H1 (cell line): ENCODE results near the gene ST6GALNAC5. TPM values are rescaled to one million over a fixed set of nuclear protein-coding genes. Genes with fewer than 3 reads are reported as not detected.

ENCODE experiments used
- CTCF ChIA-PET: fragments of 300-600 bp; sonication (Branson Sonifier 250); formaldehyde crosslinking; loops from one replicate; lab custom pipeline; 2021; ENCODE audit not compliant: partially characterized antibody; lab: Charles Lee
- POLR2A ChIA-PET: fragments of 300-600 bp; sonication (Branson Sonifier 250); formaldehyde crosslinking; loops from one replicate; lab custom pipeline; 2021; ENCODE audit warnings: inconsistent platforms; ENCODE audit not compliant: partially characterized antibody; lab: Charles Lee
- DNase-seq, 2 experiments: peaks; one replicate each; pipeline versions ENCODE4 v3.0.0 to v3.0.0-alpha.2; 2010 to 2022; ENCODE audit warnings: low spot score in 2 of 2, low read depth in 1 of 2, mixed read lengths in 1 of 2
- FAIRE-seq: peaks from 2 replicates; lab custom pipeline; 2011; peaks lifted over from hg19 to GRCh38; lab: Jason Lieb, UNC
- H2AFZ ChIP-seq: 2 replicates; pipeline ENCODE4 v1.8.1; 2012; ENCODE audit warnings: low read length, inconsistent platforms
- H2AK5ac ChIP-seq: 2 replicates; pipeline ENCODE4 v1.6.1; 2013; ENCODE audit warnings: low read depth, low read length
- H2BK120ac ChIP-seq: replicated peaks from 2 replicates; pipeline ENCODE3; 2013; ENCODE audit warnings: low read depth, low read length, inconsistent platforms
- H2BK12ac ChIP-seq: 2 replicates; pipeline ENCODE4 v1.6.1; 2013; ENCODE audit warnings: low read depth, low read length
- H2BK15ac ChIP-seq: 2 replicates; pipeline ENCODE4 v1.6.1; 2013; ENCODE audit warnings: low read length
- H2BK20ac ChIP-seq: 2 replicates; pipeline ENCODE4 v1.6.1; 2013; ENCODE audit warnings: low read length
- H2BK5ac ChIP-seq: 2 replicates; pipeline ENCODE4 v1.6.1; 2013; ENCODE audit warnings: low read depth, low read length
- H3K14ac ChIP-seq: 2 replicates; pipeline ENCODE4 v1.6.1; 2013; ENCODE audit warnings: inconsistent platforms; ENCODE audit not compliant: insufficient read length
- H3K18ac ChIP-seq: 2 replicates; pipeline ENCODE4 v1.6.1; 2013; ENCODE audit warnings: low read length; ENCODE audit errors: extremely low read depth
- H3K23ac ChIP-seq: 2 replicates; pipeline ENCODE4 v1.6.1; 2013; ENCODE audit warnings: inconsistent platforms; ENCODE audit not compliant: insufficient read length
- H3K23me2 ChIP-seq: 2 replicates; pipeline ENCODE4 v1.6.1; 2013; ENCODE audit warnings: low read depth, low read length
- H3K27ac ChIP-seq: 2 replicates; pipeline ENCODE4 v1.6.1; 2011; ENCODE audit warnings: low read depth, low read length, inconsistent platforms
- H3K27me3 ChIP-seq, 4 experiments: replicated peaks in 1 of 4; 1 replicate in 1 of 4; 2 replicates in 3 of 4; pipeline versions ENCODE4 v1.6.1 to v1.8.1; 2011 to 2013; ENCODE audit warnings: low read length in 3 of 4, mild to moderate bottlenecking in 3 of 4, inconsistent platforms in 2 of 4, mixed read lengths in 2 of 4, moderate library complexity in 1 of 4; ENCODE audit not compliant: control insufficient read depth in 3 of 4, insufficient read depth in 3 of 4; ENCODE audit errors: extremely low read depth in 1 of 4
- H3K36me3 ChIP-seq, 4 experiments: 2 replicates each; pipeline versions ENCODE4 v1.6.1 to v1.8.1; 2011 to 2013; ENCODE audit warnings: mild to moderate bottlenecking in 4 of 4, low read length in 3 of 4, moderate library complexity in 2 of 4, control low read depth in 1 of 4, inconsistent platforms in 1 of 4; ENCODE audit not compliant: insufficient read depth in 4 of 4, control insufficient read depth in 2 of 4
- H3K4ac ChIP-seq: replicated peaks from 2 replicates; pipeline ENCODE3; 2013; ENCODE audit warnings: low read length, low read depth, mixed read lengths, inconsistent platforms; ENCODE audit not compliant: insufficient read length
- H3K4me1 ChIP-seq, 4 experiments: replicated peaks in 1 of 4; 1 replicate in 1 of 4; 2 replicates in 3 of 4; pipeline versions ENCODE4 v1.6.1 to v1.8.1; 2011 to 2013; ENCODE audit warnings: low read length in 3 of 4, inconsistent platforms in 2 of 4, mixed read lengths in 1 of 4; ENCODE audit not compliant: insufficient read depth in 4 of 4, control insufficient read depth in 3 of 4
- H3K4me2 ChIP-seq, 2 experiments: 2 replicates each; pipeline versions ENCODE4 v1.6.1 to v1.8.1; 2011 to 2013; ENCODE audit warnings: low read depth in 2 of 2, low read length in 2 of 2, control low read depth in 1 of 2, inconsistent platforms in 1 of 2, mild to moderate bottlenecking in 1 of 2; ENCODE audit not compliant: insufficient read depth in 1 of 2
- H3K4me3 ChIP-seq, 4 experiments: fragments of 200-600, 300-600 bp in 1 of 4; sonication (generic), shearing (Covaris generic), sonication (Bioruptor Twin) in 1 of 4; 2 replicates each; pipeline versions ENCODE4 v1.5.1 to v1.8.1; 2011 to 2016; ENCODE audit warnings: low read length in 4 of 4, low read depth in 3 of 4, control low read depth in 2 of 4, inconsistent platforms in 2 of 4, mild to moderate bottlenecking in 2 of 4, mixed read lengths in 1 of 4, moderate library complexity in 1 of 4; ENCODE audit not compliant: insufficient read depth in 2 of 4; ENCODE audit errors: extremely low read depth in 1 of 4
- H3K56ac ChIP-seq: replicated peaks from 2 replicates; pipeline ENCODE3; 2013; ENCODE audit warnings: low read depth, mild to moderate bottlenecking, mixed read lengths, low read length, inconsistent platforms; ENCODE audit not compliant: insufficient read length
- H3K79me1 ChIP-seq: 2 replicates; pipeline ENCODE4 v1.6.1; 2013; ENCODE audit warnings: low read depth, low read length, control low read depth
- H3K79me2 ChIP-seq, 2 experiments: 2 replicates each; pipeline versions ENCODE4 v1.6.1 to v1.8.1; 2012 to 2013; ENCODE audit warnings: low read length in 2 of 2, mild to moderate bottlenecking in 2 of 2, inconsistent platforms in 1 of 2; ENCODE audit not compliant: insufficient read depth in 2 of 2, control insufficient read depth in 1 of 2
- H3K9ac ChIP-seq, 4 experiments: replicated peaks in 1 of 4; 1 replicate in 1 of 4; 2 replicates in 3 of 4; pipeline versions ENCODE4 v1.6.1 to v1.8.1; 2011 to 2013; ENCODE audit warnings: low read depth in 3 of 4, low read length in 3 of 4, control low read depth in 2 of 4, mild to moderate bottlenecking in 2 of 4, moderate library complexity in 2 of 4, inconsistent platforms in 1 of 4; ENCODE audit errors: extremely low read depth in 1 of 4
- H3K9me3 ChIP-seq, 2 experiments: 2 replicates each; pipeline versions ENCODE4 v1.6.1 to v1.8.1; 2012 to 2013; ENCODE audit warnings: mild to moderate bottlenecking in 2 of 2, moderate library complexity in 2 of 2, control low read depth in 1 of 2, inconsistent platforms in 1 of 2, low read depth in 1 of 2, low read length in 1 of 2, mixed read lengths in 1 of 2; ENCODE audit not compliant: insufficient read depth in 2 of 2
- H4K20me1 ChIP-seq, 2 experiments: replicated peaks in 1 of 2; 2 replicates each; pipeline versions ENCODE3 to v1.8.1; 2011 to 2013; ENCODE audit warnings: inconsistent platforms in 2 of 2, low read length in 2 of 2, mild to moderate bottlenecking in 1 of 2; ENCODE audit not compliant: insufficient read depth in 2 of 2, control insufficient read depth in 1 of 2
- H4K5ac ChIP-seq: 2 replicates; pipeline ENCODE4 v1.6.1; 2013; ENCODE audit warnings: low read length, low read depth, mixed read lengths, inconsistent platforms; ENCODE audit not compliant: insufficient read length
- H4K8ac ChIP-seq: 2 replicates; pipeline ENCODE4 v1.8.0; 2013; ENCODE audit warnings: mild to moderate bottlenecking, moderate library complexity, low read length, inconsistent platforms; ENCODE audit not compliant: insufficient read depth; ENCODE audit errors: extremely low read depth
- H4K91ac ChIP-seq: replicated peaks from 2 replicates; pipeline ENCODE3; 2013; ENCODE audit warnings: low read length, mixed read lengths, inconsistent platforms; ENCODE audit not compliant: insufficient read length
- CEBPB ChIP-seq: IDR thresholded peaks from 2 replicates; pipeline ENCODE4 v1.6.1; 2012; ENCODE audit warnings: low read depth, low read length
- CHD1 ChIP-seq: IDR thresholded peaks from 2 replicates; pipeline ENCODE4 v1.6.1; 2012; ENCODE audit warnings: low read depth, low read length, improper control_type of control experiment
- CHD2 ChIP-seq: IDR thresholded peaks from 2 replicates; pipeline ENCODE4 v1.6.1; 2012; ENCODE audit warnings: low read length, improper control_type of control experiment
- CREB1 ChIP-seq: IDR thresholded peaks from 2 replicates; pipeline ENCODE4 v1.6.1; 2012; ENCODE audit warnings: inconsistent platforms
- EGR1 ChIP-seq: IDR thresholded peaks from 2 replicates; pipeline ENCODE4 v1.6.1; 2011; ENCODE audit warnings: low read depth, low read length, borderline replicate concordance
- GTF2F1 ChIP-seq: IDR thresholded peaks from 2 replicates; pipeline ENCODE4 v1.6.1; 2012; ENCODE audit warnings: low read depth, low read length, improper control_type of control experiment, borderline replicate concordance
- HDAC2 ChIP-seq, 2 experiments: fragments of 300-600 bp in 1 of 2; sonication (generic) in 1 of 2; IDR thresholded peaks; 2 replicates each; pipeline ENCODE4 v1.6.1; 2011 to 2012; ENCODE audit warnings: low read depth in 2 of 2, low read length in 2 of 2, mild to moderate bottlenecking in 2 of 2, moderate library complexity in 2 of 2, borderline replicate concordance in 1 of 2, inconsistent platforms in 1 of 2
- KDM1A ChIP-seq: fragments of 200-600, 300-600 bp; sonication (generic); IDR thresholded peaks from 2 replicates; pipeline ENCODE4 v1.7.1; 2016; ENCODE audit warnings: mild to moderate bottlenecking, low read length, borderline replicate concordance
- NANOG ChIP-seq: IDR thresholded peaks from 2 replicates; pipeline ENCODE4 v1.6.1; 2011; ENCODE audit warnings: low read length, low read depth, mild to moderate bottlenecking, inconsistent platforms; ENCODE audit not compliant: insufficient read depth, poor library complexity, severe bottlenecking
- RBBP5 ChIP-seq: IDR thresholded peaks from 2 replicates; pipeline ENCODE4 v1.7.1; 2012; ENCODE audit warnings: low read depth, mild to moderate bottlenecking, inconsistent platforms, low read length, moderate library complexity, borderline replicate concordance
- RXRA ChIP-seq: IDR thresholded peaks from 2 replicates; pipeline ENCODE4 v1.6.1; 2011; ENCODE audit warnings: low read depth, mild to moderate bottlenecking, low read length, moderate library complexity; ENCODE audit not compliant: insufficient read depth
- SIRT6 ChIP-seq: IDR thresholded peaks from one replicate; pipeline ENCODE4 v1.7.1; 2012; ENCODE audit warnings: low read length, inconsistent platforms
- SP2 ChIP-seq: IDR thresholded peaks from 2 replicates; pipeline ENCODE4 v1.6.1; 2012; ENCODE audit warnings: mild to moderate bottlenecking, low read length, inconsistent platforms
- SUZ12 ChIP-seq: fragments of 200-600 bp; sonication (generic); IDR thresholded peaks from 2 replicates; pipeline ENCODE4 v1.6.1; 2012; ENCODE audit warnings: mild to moderate bottlenecking, inconsistent platforms, low read length, moderate library complexity, mixed read lengths
- WGBS, 2 experiments: shearing (Covaris generic) in 1 of 2; methylation state at CpG; one replicate each; pipeline versions ENCODE4 v1.1.6 to v1.1.7; 2013 to 2015; ENCODE audit warnings: low lambda C conversion rate in 2 of 2, mixed read lengths in 2 of 2, inconsistent platforms in 1 of 2, low coverage in 1 of 2, missing lambda C conversion rate in 1 of 2; ENCODE audit not compliant: insufficient replicate concordance in 2 of 2, insufficient coverage in 1 of 2, insufficient read length in 1 of 2; ENCODE audit errors: extremely low coverage in 1 of 2, missing lambda C conversion rate in 1 of 2; 5-methylcytosine and 5-hydroxymethylcytosine counted together
- polyA plus RNA-seq, 7 experiments: library from polyadenylated mRNA; depleted of rRNA in 3 of 7; stranded (reverse) in 5 of 7; unstranded in 2 of 7; fragments of >200 nt in 5 of 7; fragments of 200-250 nt in 2 of 7; gene quantifications; 1 replicate in 5 of 7; 2 replicates in 1 of 7; 4 replicates in 1 of 7; pipeline versions ENCODE4 v1.2.1 to v1.2.3, GENCODE V29; 2011 to 2013; ENCODE audit warnings: missing spikeins in 2 of 7, mixed read lengths in 2 of 7
- total RNA-seq: library from RNA; stranded (reverse); fragmentation: NEBNext Ultra II Directional; extraction: Animal tissue kit (Norgen Biotek cat#: 25700); gene quantifications from 2 replicates; pipeline ENCODE4 v1.2.1, GENCODE V29; 2021
- TF ChIP-seq, protein P1 (sequence below): IDR thresholded peaks from 2 replicates; pipeline ENCODE4 v1.6.1; 2012; ENCODE audit warnings: inconsistent platforms

The ST6GALNAC5 gene
- total and polyA plus RNA-seq, 2 of the 8 experiments (the other 6 are each of a cell fraction or from before 2014, with no cell fraction given), result 6.2 to 7.3 TPM

DNA sequence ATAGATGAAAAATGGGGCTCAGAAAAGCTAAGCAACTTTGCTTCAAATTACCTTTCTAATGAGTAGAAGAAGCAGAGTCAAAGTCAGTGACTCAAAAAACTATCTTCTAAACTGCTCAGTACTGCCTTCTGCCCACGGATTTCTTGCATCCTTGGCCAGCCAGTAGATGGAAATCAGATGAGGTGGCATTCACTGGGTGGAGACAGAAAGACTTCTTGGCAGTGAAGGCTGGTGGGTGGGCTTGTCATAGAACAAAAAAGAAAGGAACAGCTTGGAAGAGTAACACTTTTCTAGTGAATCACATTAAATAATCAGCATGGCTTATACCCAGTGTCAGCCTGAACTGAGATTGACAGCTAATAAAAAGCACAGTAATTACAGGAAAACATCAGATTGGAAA lies 170.7 kb downstream of the ST6GALNAC5 start:
- Histone ChIP-seq H4K20me1 (no peaks in the 10 kb centered on the region), H3K9me3 (0 out of 4 replicates have a peak, but pooled peaks cover 0 to 2% of the 10 kb centered on the region in 2 experiments), H4K91ac (no peak overlapping the region), H3K9ac (no peak overlapping the region), H3K23ac (no peak overlapping the region), H3K36me3 (no peaks in the 10 kb centered on the region), H3K79me1 (no peaks in the 10 kb centered on the region), H2BK20ac (no peak overlapping the region), H3K4me3 (no peak overlapping the region), H3K14ac (no peak overlapping the region), H4K5ac (no peak overlapping the region), H3K4me2 (no peak overlapping the region), H3K27ac (no peak overlapping the region), H3K18ac (no peak overlapping the region), H3K79me2 (no peaks in the 10 kb centered on the region), H3K27me3 (peaks cover 0 to 1% (median 0%) of the 10 kb centered on the region in 4 experiments; a peak in 1 of 7 replicates), H2BK5ac (no peak overlapping the region), H3K56ac (no peak overlapping the region), H2AK5ac (no peak overlapping the region), H3K4ac (no peak overlapping the region), H2BK120ac (no peak overlapping the region), H2AFZ (no peak overlapping the region), H2BK15ac (no peak overlapping the region), H3K4me1 (no peaks in the 10 kb centered on the region), H3K23me2 (no peaks in the 10 kb centered on the region), H4K8ac (no peak overlapping the region), H2BK12ac (no peak overlapping the region)
- WGBS, 2 experiments, result 75% methylated on average over 1 of the region's 1 CpG; no CpG with 5 or more reads in 1 of the 2 experiments
- DNase-seq (no peak), FAIRE-seq (no peak)
- ChIA-PET POLR2A (no interaction called here), CTCF (interaction anchor here (1.5 kb wide), 1 partner anchor 9 kb away, joined by 3 read pairs; no protein-coding TSS in a partner anchor)
- TF ChIP-seq RBBP5 (no peak), KDM1A (no peak), SIRT6 (no peak), GTF2F1 (no peak), SP2 (no peak), CHD1 (no peak), HDAC2 (IDR thresholded peaks at IDR 0.05; ENCODE audit: borderline replicate concordance in 1 of 2, low read depth in 2 of 2, low read length in 2 of 2) (no peak), CHD2 (no peak), SUZ12 (no peak), CREB1 (no peak), RXRA (no peak), CEBPB (no peak), EGR1 (no peak), NANOG (no peak)
- TF ChIP-seq, protein P1, sequence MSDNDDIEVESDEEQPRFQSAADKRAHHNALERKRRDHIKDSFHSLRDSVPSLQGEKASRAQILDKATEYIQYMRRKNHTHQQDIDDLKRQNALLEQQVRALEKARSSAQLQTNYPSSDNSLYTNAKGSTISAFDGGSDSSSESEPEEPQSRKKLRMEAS, result no peak
